C4-2B (cell line): Measurements from ENCODE around the gene NTNG1.

Experiments
- ZFX ChIP-seq: fragments of 450-650 bp; IDR thresholded peaks from 2 replicates; pipeline ENCODE4 v1.6.1; 2017
- TF ChIP-seq, protein P1 (sequence below): fragments of 450-650 bp; conservative IDR thresholded peaks from 2 replicates; pipeline ENCODE4 v1.5.1; 2017; ENCODE audit warnings: mild to moderate bottlenecking

GRCh38 chr1:107263291-107263915 is 122.6 kb downstream of the NTNG1 start:
- TF ChIP-seq, protein P1, sequence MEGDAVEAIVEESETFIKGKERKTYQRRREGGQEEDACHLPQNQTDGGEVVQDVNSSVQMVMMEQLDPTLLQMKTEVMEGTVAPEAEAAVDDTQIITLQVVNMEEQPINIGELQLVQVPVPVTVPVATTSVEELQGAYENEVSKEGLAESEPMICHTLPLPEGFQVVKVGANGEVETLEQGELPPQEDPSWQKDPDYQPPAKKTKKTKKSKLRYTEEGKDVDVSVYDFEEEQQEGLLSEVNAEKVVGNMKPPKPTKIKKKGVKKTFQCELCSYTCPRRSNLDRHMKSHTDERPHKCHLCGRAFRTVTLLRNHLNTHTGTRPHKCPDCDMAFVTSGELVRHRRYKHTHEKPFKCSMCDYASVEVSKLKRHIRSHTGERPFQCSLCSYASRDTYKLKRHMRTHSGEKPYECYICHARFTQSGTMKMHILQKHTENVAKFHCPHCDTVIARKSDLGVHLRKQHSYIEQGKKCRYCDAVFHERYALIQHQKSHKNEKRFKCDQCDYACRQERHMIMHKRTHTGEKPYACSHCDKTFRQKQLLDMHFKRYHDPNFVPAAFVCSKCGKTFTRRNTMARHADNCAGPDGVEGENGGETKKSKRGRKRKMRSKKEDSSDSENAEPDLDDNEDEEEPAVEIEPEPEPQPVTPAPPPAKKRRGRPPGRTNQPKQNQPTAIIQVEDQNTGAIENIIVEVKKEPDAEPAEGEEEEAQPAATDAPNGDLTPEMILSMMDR: no peak
- no peak for TF ChIP-seq ZFX
